KMS-11 (cell line): ENCODE measurements around the gene PTPN1.

Experiments
- H2AFZ ChIP-seq: fragments of 200-600 bp; sonication (generic); 2 replicates; pipeline ENCODE4 v1.6.1; 2016; ENCODE audit warnings: antibody characterized with exemption, mixed run types, low read depth
- H3K27ac ChIP-seq: fragments of 200-600 bp; sonication (generic); 2 replicates; pipeline ENCODE4 v1.6.1; 2016; ENCODE audit warnings: mild to moderate bottlenecking, mixed run types
- H3K27me3 ChIP-seq: fragments of 200-600 bp; sonication (generic); 2 replicates; pipeline ENCODE4 v1.6.1; 2017; ENCODE audit warnings: mild to moderate bottlenecking, low read depth, mixed run types, moderate library complexity; ENCODE audit not compliant: insufficient read depth
- H3K36me3 ChIP-seq: fragments of 200-600 bp; sonication (generic); 2 replicates; pipeline ENCODE4 v1.6.1; 2017; ENCODE audit warnings: mild to moderate bottlenecking, mixed run types; ENCODE audit not compliant: insufficient read depth
- H3K4me1 ChIP-seq: fragments of 200-600 bp; sonication (generic); 2 replicates; pipeline ENCODE4 v1.6.1; 2016; ENCODE audit warnings: mild to moderate bottlenecking, low read depth, mixed run types; ENCODE audit not compliant: poor library complexity, severe bottlenecking
- H3K4me2 ChIP-seq: fragments of 200-600 bp; sonication (generic); 2 replicates; pipeline ENCODE4 v1.7.0; 2016; ENCODE audit warnings: mild to moderate bottlenecking, mixed run types
- H3K4me3 ChIP-seq: fragments of 200-600 bp; sonication (generic); IDR thresholded peaks from 2 replicates; pipeline ENCODE4 v1.6.1; 2017; ENCODE audit warnings: low read depth, low read length, mixed read lengths; ENCODE audit not compliant: insufficient read depth
- H3K79me2 ChIP-seq: fragments of 200-600 bp; sonication (generic); 2 replicates; pipeline ENCODE4 v1.6.1; 2016; ENCODE audit warnings: low read depth, mixed run types; ENCODE audit not compliant: insufficient read depth
- H3K9ac ChIP-seq: fragments of 200-600 bp; sonication (generic); 2 replicates; pipeline ENCODE4 v1.6.1; 2016; ENCODE audit warnings: mild to moderate bottlenecking, mixed run types
- H4K20me1 ChIP-seq: fragments of 200-600 bp; sonication (generic); 2 replicates; pipeline ENCODE4 v1.6.1; 2016; ENCODE audit warnings: mild to moderate bottlenecking, mixed run types; ENCODE audit not compliant: insufficient read depth
- CTCF ChIP-seq: fragments of 200-600 bp; sonication (generic); conservative IDR thresholded peaks from 2 replicates; pipeline ENCODE4 v1.6.1; 2017; ENCODE audit warnings: low read depth, mild to moderate bottlenecking, antibody characterized with exemption, low read length, moderate library complexity, mixed read lengths

Gene PTPN1

GRCh38 chr20:50580016-50580747 is 70.0 kb downstream of the PTPN1 start:
- Histone ChIP-seq H2AFZ (no peak overlapping the region), H3K4me1 (no peaks in the 10 kb centered on the region), H3K79me2 (no peaks in the 10 kb centered on the region), H4K20me1 (no peaks in the 10 kb centered on the region), H3K9ac (no peak overlapping the region), H3K4me2 (no peak overlapping the region), H3K36me3 (no peaks in the 10 kb centered on the region; the same call in 1 of the 2 replicates), H3K27ac (no peak overlapping the region), H3K4me3 (no peak overlapping the region), H3K27me3 (no peaks in the 10 kb centered on the region)
- peak; percentile 88 for TF ChIP-seq CTCF

GRCh38 chr20:50580842-50581544 is 70.8 kb downstream of the PTPN1 start:
- Histone ChIP-seq H2AFZ (no peak overlapping the region), H3K27me3 (no peaks in the 10 kb centered on the region), H3K4me1 (no peaks in the 10 kb centered on the region), H3K27ac (no peak overlapping the region), H3K79me2 (no peaks in the 10 kb centered on the region), H3K36me3 (no peaks in the 10 kb centered on the region; the same call in 1 of the 2 replicates), H4K20me1 (no peaks in the 10 kb centered on the region), H3K4me3 (no peak overlapping the region), H3K9ac (no peak overlapping the region), H3K4me2 (no peak overlapping the region)
- no peak for TF ChIP-seq CTCF

GRCh38 chr20:50582092-50582491 is 71.9 kb downstream of the PTPN1 start:
- no peak overlapping the region for H3K4me2 ChIP-seq
- no peak overlapping the region for H3K9ac ChIP-seq
- H3K4me3 ChIP-seq: no peak overlapping the region
- H2AFZ ChIP-seq: no peak overlapping the region
- TF ChIP-seq CTCF: no peak
- no peaks in the 10 kb centered on the region for H3K27me3 ChIP-seq
- no peak overlapping the region for H3K27ac ChIP-seq
- H3K4me1 ChIP-seq: no peaks in the 10 kb centered on the region
- H3K79me2 ChIP-seq: no peaks in the 10 kb centered on the region
- H4K20me1 ChIP-seq: no peaks in the 10 kb centered on the region
- H3K36me3 ChIP-seq: no peaks in the 10 kb centered on the region; the same call in 1 of the 2 replicates

GRCh38 chr20:50582591-50583234 is 72.5 kb downstream of the PTPN1 start:
- TF ChIP-seq CTCF: no peak
- no peaks in the 10 kb centered on the region for H4K20me1 ChIP-seq

More at GRCh38 chr20:50582591-50583234, 72.5 kb downstream of the PTPN1 start:
- Histone ChIP-seq H3K4me3 (no peak overlapping the region), H3K9ac (no peak overlapping the region), H3K79me2 (no peaks in the 10 kb centered on the region), H3K4me1 (no peaks in the 10 kb centered on the region), H3K36me3 (no peaks in the 10 kb centered on the region; the same call in 1 of the 2 replicates), H2AFZ (no peak overlapping the region), H3K27ac (no peak overlapping the region), H3K4me2 (no peak overlapping the region), H3K27me3 (no peaks in the 10 kb centered on the region)
